GM19238 (cell line): Measurements from ENCODE around the gene MAD1L1.

ENCODE experiments used
- DNase-seq: peaks from one replicate; pipeline ENCODE4 v3.0.0; 2011; ENCODE audit warnings: low spot score; ENCODE audit not compliant: insufficient read length

The MAD1L1 gene

DNA sequence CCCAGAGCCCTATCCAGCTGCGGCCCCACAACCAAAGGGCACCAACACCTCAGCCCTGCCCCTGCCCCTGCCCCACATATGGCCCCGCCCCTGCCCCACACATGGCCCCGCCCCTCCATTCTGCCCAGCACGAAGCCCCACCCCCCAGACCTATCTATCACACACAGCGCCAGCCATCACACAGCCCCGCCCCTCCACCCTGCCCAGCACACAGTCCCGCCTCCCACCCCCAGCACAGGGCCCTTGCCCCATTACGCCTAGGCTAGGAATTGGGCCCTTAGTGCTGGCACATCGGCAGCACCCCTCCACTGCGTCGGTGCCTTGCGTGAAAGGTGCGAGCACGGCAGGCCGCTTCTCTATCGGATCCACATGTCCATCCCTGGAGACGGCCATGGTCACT, 126.8 kb downstream of the MAD1L1 start:
- no peak for DNase-seq

- DNase-seq = no peak
Observed at GRCh38 chr7:2105280-2105679, 127.5 kb downstream of the MAD1L1 start.

DNA sequence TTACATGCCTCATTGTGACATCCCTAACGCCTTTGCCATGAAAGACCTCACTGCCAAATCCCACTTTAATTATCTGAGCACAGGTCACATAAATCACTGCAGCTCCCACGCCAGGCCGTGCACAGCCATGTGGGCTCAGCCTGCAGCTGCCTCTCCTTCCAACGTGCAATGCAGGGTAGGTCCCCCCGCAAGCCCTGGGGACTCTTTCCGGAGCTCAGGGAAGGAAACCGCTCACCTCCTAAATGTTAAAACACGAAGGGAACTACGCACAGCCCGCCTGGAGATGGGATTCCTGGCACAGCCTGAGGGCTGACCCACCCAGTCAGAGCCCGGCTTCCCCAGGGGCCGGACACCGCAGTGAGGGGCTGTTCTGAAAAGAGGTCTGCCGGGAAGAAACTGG, 128.0 kb downstream of the MAD1L1 start:
- no peak for DNase-seq

DNA sequence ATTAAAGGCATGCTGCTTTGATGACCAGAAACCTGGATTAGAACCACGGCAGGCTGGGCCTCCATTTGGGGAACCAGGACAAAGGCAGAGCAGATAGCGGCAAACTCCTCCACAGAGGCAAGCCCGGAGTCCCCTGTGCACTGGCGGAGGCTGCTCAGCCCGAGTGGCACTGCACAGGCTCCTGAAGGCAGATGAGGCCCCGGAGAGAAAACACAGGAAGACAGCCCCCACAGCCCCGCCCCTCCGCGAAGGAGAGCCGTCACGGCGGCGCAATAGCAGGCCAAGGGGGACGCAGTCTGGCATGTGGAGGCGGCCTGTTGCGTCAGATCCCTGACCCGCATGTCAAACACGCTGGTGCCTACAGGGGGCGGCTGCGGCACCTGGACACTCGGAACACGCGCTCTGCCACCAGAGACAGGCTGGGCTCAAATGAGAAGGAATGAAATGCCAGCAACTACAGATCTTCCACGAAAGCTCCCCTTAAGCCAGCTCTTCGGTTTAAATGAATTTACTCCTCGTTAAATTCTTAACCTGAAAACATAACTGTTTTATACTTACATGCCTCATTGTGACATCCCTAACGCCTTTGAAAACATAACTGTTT, 128.5 kb downstream of the MAD1L1 start:
- DNase-seq = peak; percentile 75

GRCh38 chr7:2103071-2103898, 129.5 kb downstream of the MAD1L1 start:
- DNase-seq = no peak

DNA sequence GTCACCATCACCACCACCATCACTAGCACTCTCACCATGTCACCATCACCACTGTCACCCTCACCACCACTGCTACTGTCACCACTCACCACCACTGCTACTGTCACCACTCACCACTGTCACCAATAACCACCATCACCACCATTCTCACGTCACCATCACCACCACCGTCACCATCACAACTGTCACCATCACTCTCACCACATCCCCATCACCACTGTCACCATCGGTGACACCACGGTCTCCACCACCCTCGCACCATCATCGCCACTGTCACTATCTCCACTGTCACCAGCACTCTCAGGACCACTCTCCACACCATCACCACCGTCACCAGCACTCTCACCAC, 130.4 kb downstream of the MAD1L1 start:
- no peak for DNase-seq

- DNase-seq = no peak
Observed at GRCh38 chr7:2101630-2102374, 130.9 kb downstream of the MAD1L1 start.

DNA sequence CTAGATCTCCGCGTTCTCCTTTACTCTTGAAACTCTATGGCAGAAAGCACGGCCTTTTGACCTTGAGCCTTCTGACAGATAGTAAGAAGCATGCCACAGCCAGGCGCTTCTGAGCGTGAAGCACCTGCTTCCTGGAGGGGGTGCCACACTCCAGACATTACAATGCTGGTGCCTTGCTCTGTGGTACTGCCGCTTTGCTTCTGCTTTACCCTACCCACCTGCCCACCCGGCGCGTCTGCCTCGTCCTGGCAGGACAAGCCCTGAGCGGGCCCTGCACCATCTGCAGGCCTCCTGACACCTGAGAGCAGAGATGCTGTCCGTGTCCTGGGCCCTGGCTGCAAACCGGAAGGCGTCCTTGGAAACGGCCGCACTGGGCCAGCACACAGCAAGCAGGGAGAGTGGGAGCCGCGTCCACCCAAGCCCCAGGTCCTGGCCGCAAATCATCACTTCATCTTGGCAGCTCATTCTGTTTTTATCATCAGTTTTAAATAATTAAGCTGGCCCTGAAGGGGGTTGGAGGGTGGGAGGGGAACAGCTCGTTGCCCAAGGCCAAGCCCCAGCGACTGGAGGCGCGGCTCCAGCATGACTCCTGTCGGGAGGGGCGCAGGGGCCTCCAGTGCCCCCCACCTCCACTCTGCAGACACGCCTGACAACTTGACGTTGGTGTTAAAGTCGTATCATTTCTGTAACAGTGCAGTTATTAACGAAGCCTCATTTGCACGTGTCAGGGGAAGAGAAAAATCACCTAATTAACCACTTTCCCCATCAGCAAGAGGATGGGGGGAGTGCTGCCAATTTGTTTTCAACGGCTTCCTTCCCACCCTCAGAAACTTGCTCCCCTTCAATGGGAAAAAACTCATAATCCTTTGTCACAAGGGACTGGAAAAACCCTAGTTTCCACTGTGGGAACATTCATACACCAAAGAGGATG, 132.2 kb downstream of the MAD1L1 start:
- peak; percentile 72 for DNase-seq

DNA sequence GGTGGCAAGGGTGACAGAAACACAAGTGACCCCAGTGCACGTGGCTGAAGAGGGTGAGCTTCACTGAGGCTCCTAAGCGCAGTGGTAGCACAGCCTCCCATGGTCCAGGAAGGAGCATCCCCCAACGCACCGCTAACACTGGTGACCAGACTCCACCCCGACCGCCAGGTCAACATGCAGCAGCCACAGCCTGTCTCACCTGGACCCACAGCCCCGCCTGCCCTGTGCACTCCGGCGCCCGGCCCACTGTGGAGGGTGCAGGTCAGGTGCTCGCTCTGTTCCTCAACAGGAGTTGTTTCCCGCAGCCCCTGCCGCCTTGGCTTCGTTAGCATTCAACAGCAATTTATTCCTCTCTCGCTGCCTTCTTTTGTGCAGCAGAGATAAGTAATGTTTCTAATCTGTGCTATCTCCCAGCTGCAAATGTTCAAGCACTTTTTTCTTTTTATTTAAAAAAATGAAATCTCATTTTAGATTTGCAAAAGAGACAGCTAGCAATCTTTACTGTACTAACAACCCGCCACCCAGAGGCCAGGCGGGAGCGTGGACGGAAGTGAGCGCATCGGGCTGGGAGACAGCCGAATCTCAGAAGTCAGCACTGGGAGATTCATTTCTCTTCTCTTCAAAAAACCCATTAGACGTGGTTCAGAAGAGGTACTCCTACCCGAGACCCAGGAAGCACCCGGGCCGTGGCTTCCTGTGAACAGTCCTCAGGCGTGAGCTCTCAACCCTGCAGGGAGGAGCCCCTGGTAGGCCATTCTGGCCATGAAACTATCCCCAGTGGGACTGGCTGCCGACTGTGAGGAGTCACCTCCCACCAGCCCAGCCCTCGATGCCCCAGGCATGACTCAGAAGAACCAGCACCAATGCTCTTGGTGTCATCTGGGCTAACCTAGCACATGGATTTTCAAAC, 133.4 kb downstream of the MAD1L1 start:
- peak; percentile 46 for DNase-seq

DNA sequence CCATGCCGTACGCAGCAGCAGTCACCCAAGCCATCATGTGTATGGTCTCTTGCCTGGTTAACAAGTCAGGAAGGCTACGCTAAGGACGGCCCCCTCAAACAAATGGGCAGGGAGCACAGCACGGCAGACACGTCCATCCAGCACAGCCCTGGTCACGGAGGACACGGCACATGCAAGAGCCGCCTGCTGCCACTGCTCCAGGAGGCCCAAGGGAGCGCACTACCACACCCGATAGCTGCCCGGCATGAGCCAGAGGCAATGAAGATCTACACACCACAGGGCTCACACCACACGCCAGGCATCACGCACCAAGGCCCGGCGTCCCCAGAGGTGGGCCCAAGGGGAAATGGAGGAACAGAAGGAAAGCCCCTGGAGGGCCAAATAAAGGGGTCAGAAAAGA, 134.2 kb downstream of the MAD1L1 start:
- DNase-seq = no peak

GRCh38 chr7:2098056-2098455, 134.7 kb downstream of the MAD1L1 start:
- no peak for DNase-seq

- no peak for DNase-seq
Observed at GRCh38 chr7:2097492-2097891, 135.3 kb downstream of the MAD1L1 start.

- no peak for DNase-seq
Observed at GRCh38 chr7:2096692-2097387, 135.9 kb downstream of the MAD1L1 start.

GRCh38 chr7:2095436-2095835, 137.3 kb downstream of the MAD1L1 start:
- DNase-seq = no peak

DNA sequence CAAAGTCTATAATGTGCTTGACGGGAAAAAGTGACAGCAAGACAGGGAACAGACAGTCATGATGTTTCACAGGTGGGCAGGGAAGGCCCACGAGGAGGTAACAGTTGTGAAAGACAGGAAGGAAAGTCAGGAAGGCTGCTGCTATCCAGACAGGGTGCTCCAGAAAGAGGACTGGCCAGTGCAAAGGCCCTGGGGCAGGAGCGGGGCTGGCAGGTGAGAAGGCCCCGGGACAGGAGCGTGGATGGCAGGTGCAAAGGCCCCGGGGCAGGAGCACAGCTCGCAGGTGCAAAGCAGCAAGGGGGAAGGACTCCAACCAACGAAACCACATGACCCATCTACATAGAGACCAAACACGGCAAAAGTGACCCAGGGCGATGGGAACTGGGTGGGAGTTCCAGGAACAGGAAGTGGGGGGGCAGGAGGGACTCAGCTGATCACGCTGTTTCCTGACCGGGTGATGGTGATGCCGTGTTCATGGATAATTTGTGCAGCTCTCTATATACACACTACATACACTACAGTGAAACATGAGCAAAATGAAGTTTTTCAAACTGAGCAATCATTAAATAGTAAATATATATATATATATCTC, 138.2 kb downstream of the MAD1L1 start:
- no peak for DNase-seq

- no peak for DNase-seq
Observed at GRCh38 chr7:2093843-2094220, 138.9 kb downstream of the MAD1L1 start.

DNA sequence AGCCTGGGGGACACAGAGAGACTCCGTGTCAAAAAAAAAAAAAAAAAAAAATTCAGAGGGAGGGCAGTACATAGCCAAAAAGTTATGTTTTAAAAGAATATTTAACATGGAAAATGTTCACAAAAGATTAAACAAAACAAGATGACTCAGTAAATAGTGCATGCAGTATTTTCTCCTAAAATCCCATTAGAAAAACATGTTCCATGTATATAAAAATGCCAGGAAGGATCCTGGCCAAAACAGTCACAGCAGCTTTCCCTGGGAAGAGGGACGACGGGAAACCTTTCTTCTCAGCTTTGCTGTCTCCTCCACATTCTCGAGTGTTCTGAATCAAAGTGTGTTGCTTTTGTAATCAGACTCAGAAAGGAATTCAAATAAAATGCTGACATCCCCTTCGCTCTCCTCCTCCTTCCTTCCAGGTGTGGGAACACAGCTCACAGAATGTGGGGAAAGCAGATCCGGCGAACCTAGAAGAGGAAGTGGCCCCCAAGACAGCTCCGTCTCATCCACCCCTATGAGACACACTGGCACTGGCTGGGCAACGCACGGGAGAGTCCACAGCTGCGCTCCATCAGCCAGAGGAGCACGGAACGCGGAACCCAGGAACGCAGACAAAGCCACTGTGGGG, 139.4 kb downstream of the MAD1L1 start:
- no peak for DNase-seq

DNA sequence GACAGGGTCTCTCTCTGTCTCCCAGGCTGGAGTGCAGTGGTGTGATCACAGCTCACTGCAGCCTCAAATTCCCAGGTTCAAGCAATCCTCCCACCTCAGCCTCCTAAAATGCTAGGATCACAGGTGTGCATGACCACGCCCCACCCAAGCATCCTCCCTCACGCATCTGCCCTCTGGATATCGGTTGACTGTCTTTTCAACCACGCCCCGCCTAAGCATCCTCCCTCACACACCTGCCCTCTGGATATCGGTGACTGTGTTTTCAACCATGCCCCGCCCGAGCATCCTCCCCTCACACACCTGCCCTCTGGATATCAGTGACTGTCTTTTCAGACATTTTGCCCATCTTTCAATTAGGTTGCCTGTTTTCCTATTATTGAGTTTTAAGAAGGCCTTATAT, 140.5 kb downstream of the MAD1L1 start:
- no peak for DNase-seq
